GM06990 (cell line): ENCODE measurements around the gene ITGA6.
"Not testable (repeated sequence)": the region's sequence is repeated elsewhere in the genome, so short reads cannot be mapped to it uniquely, and the experiment has no call there.

Experiments used
- DNase-seq: peaks from one replicate; pipeline ENCODE4 v3.0.0-alpha.2; 2011; ENCODE audit not compliant: insufficient read length; ENCODE audit errors: extremely low read depth
- H3K27me3 ChIP-seq: replicated peaks from 2 replicates; pipeline ENCODE4 v1.6.0; 2011; ENCODE audit warnings: low read length; ENCODE audit not compliant: control insufficient read depth, insufficient read depth
- H3K36me3 ChIP-seq: 2 replicates; pipeline ENCODE4 v1.5.1; 2011; ENCODE audit warnings: low read length; ENCODE audit not compliant: control insufficient read depth, insufficient read depth
- H3K4me3 ChIP-seq: replicated peaks from 2 replicates; pipeline ENCODE4 v1.5.1; 2011; ENCODE audit warnings: low read depth, mild to moderate bottlenecking, control low read depth, low read length
- CTCF ChIP-seq: IDR thresholded peaks from 2 replicates; pipeline ENCODE4 v1.5.1; 2011; ENCODE audit warnings: low read length, control low read depth, mild to moderate bottlenecking, inconsistent platforms; ENCODE audit not compliant: insufficient read depth, poor library complexity, severe bottlenecking

ITGA6 gene

GRCh38 chr2:172540421-172540820 is 113.0 kb downstream of the ITGA6 start:
- no peaks in the 10 kb centered on the region for H3K27me3 ChIP-seq
- H3K36me3 ChIP-seq: no peaks in the 10 kb centered on the region
- H3K4me3 ChIP-seq: no peak overlapping the region
- TF ChIP-seq CTCF: no peak
- DNase-seq: no peak

GRCh38 chr2:172545408-172546075 is 118.2 kb downstream of the ITGA6 start:
- no peak overlapping the region for H3K4me3 ChIP-seq
- no peaks in the 10 kb centered on the region for H3K36me3 ChIP-seq
- DNase-seq: no peak
- no peak for TF ChIP-seq CTCF
- H3K27me3 ChIP-seq: no peaks in the 10 kb centered on the region

GRCh38 chr2:172549131-172549530 is 121.7 kb downstream of the ITGA6 start:
- no peak overlapping the region for H3K4me3 ChIP-seq
- no peaks in the 10 kb centered on the region for H3K27me3 ChIP-seq
- no peak for TF ChIP-seq CTCF
- DNase-seq: no peak
- no peaks in the 10 kb centered on the region for H3K36me3 ChIP-seq

GRCh38 chr2:172549802-172550201 is 122.4 kb downstream of the ITGA6 start:
- not testable (repeated sequence) for H3K36me3 ChIP-seq, DNase-seq, H3K27me3 ChIP-seq, H3K4me3 ChIP-seq

- no peak overlapping the region for H3K4me3 ChIP-seq
- H3K27me3 ChIP-seq: no peaks in the 10 kb centered on the region
- no peak for TF ChIP-seq CTCF
- DNase-seq: no peak
- H3K36me3 ChIP-seq: no peaks in the 10 kb centered on the region
These were observed 123.0 kb downstream of the ITGA6 start for GRCh38 chr2:172550419-172550818.

- DNase-seq: no peak
- no peaks in the 10 kb centered on the region for H3K27me3 ChIP-seq
- TF ChIP-seq CTCF: no peak
- H3K36me3 ChIP-seq: no peaks in the 10 kb centered on the region
- H3K4me3 ChIP-seq: no peak overlapping the region
These were observed 123.9 kb downstream of the ITGA6 start for GRCh38 chr2:172551271-172551670.
